Measurements from ENCODE around the gene NELL2. TPM values are rescaled to one million over a fixed set of nuclear protein-coding genes. Genes with fewer than 3 reads are reported as not detected.

NELL2 gene
- polyA plus RNA-seq, 3 donors = 13.4 to 19.7 (median 17.5) TPM

GRCh38 chr12:44654646-44655639, 221.2 kb downstream of the NELL2 start:
- DNase-seq (ENCODE audit: extremely low read depth in 1 of 11, low read depth in 9 of 11, low spot score in 4 of 11) = no peak

GRCh38 chr12:44653861-44654527, 222.1 kb downstream of the NELL2 start:
- no peak for DNase-seq (ENCODE audit: extremely low read depth in 1 of 11, low read depth in 9 of 11, low spot score in 4 of 11)

- no peak for DNase-seq (ENCODE audit: extremely low read depth in 1 of 11, low read depth in 9 of 11, low spot score in 4 of 11)
These were observed 226.4 kb downstream of the NELL2 start for GRCh38 chr12:44649693-44650092.

GRCh38 chr12:44647917-44648690, 228.0 kb downstream of the NELL2 start:
- no peak for DNase-seq (ENCODE audit: extremely low read depth in 1 of 11, low read depth in 9 of 11, low spot score in 4 of 11)

GRCh38 chr12:44640427-44641190, 235.5 kb downstream of the NELL2 start:
- DNase-seq (ENCODE audit: extremely low read depth in 1 of 11, low read depth in 9 of 11, low spot score in 4 of 11) = no peak

- no peak for DNase-seq (ENCODE audit: extremely low read depth in 1 of 11, low read depth in 9 of 11, low spot score in 4 of 11)
These were observed 238.2 kb downstream of the NELL2 start for GRCh38 chr12:44637875-44638274.

- DNase-seq (ENCODE audit: extremely low read depth in 1 of 11, low read depth in 9 of 11, low spot score in 4 of 11) = no peak
These were observed 247.9 kb downstream of the NELL2 start for GRCh38 chr12:44628180-44628579.

- no peak for DNase-seq (ENCODE audit: extremely low read depth in 1 of 11, low read depth in 9 of 11, low spot score in 4 of 11)
These were observed 248.5 kb downstream of the NELL2 start for GRCh38 chr12:44627387-44628166.

GRCh38 chr12:44626883-44627282, 249.2 kb downstream of the NELL2 start:
- no peak for DNase-seq (ENCODE audit: extremely low read depth in 1 of 11, low read depth in 9 of 11, low spot score in 4 of 11)

- DNase-seq (ENCODE audit: extremely low read depth in 1 of 11, low read depth in 9 of 11, low spot score in 4 of 11) = no peak
These were observed 257.2 kb downstream of the NELL2 start for GRCh38 chr12:44618946-44619345.

GRCh38 chr12:44616402-44616801, 259.7 kb downstream of the NELL2 start:
- DNase-seq (ENCODE audit: extremely low read depth in 1 of 11, low read depth in 9 of 11, low spot score in 4 of 11) = no peak

- DNase-seq (ENCODE audit: extremely low read depth in 1 of 11, low read depth in 9 of 11, low spot score in 4 of 11) = no peak
These were observed 264.6 kb downstream of the NELL2 start for GRCh38 chr12:44611538-44611937.

- DNase-seq (ENCODE audit: extremely low read depth in 1 of 11, low read depth in 9 of 11, low spot score in 4 of 11) = no peak
These were observed 272.4 kb downstream of the NELL2 start for GRCh38 chr12:44603701-44604100.

- DNase-seq (ENCODE audit: extremely low read depth in 1 of 11, low read depth in 9 of 11, low spot score in 4 of 11) = no peak
These were observed 283.5 kb downstream of the NELL2 start for GRCh38 chr12:44592626-44593025.

- no peak for DNase-seq (ENCODE audit: extremely low read depth in 1 of 11, low read depth in 9 of 11, low spot score in 4 of 11)
These were observed 286.4 kb downstream of the NELL2 start for GRCh38 chr12:44589697-44590096.

GRCh38 chr12:44588651-44589050, 287.5 kb downstream of the NELL2 start:
- no peak for DNase-seq (ENCODE audit: extremely low read depth in 1 of 11, low read depth in 9 of 11, low spot score in 4 of 11)

- no peak for DNase-seq (ENCODE audit: extremely low read depth in 1 of 11, low read depth in 9 of 11, low spot score in 4 of 11)
These were observed 291.5 kb downstream of the NELL2 start for GRCh38 chr12:44584625-44585024.

- DNase-seq (ENCODE audit: extremely low read depth in 1 of 11, low read depth in 9 of 11, low spot score in 4 of 11) = no peak
These were observed 293.6 kb downstream of the NELL2 start for GRCh38 chr12:44582521-44582920.

All from renal cortex interstitium (tissue), 11 donors.